Stimulated activated effector memory CD8-positive, alpha-beta T cell treated with anti-CD3 and anti-CD28 coated beads, Interleukin-12 subunit alpha, Interleukin-12 subunit beta, amount 100 ng/mL, for 72 hours (primary cell): ENCODE measurements around the gene FAM181B.

Experiments
- ATAC-seq: fragments of 150-1000 bp; cut with Tn5 transposase; 2 replicates; pipeline ENCODE4 v1.10.0; 2021
- DNase-seq, 2 donors: peaks; one replicate each; pipeline ENCODE4 v3.0.0; 2021 to 2022; ENCODE audit warnings: low spot score in 2 of 2
- H3K27ac Mint-ChIP-seq: one replicate; pipeline ENCODE4 v1.8.0; 2022; ENCODE audit warnings: mild to moderate bottlenecking, mixed read lengths
- H3K36me3 Mint-ChIP-seq: one replicate; pipeline ENCODE4 v1.8.0; 2022; ENCODE audit warnings: mild to moderate bottlenecking, mixed read lengths
- H3K4me1 Mint-ChIP-seq: one replicate; pipeline ENCODE4 v1.8.0; 2022; ENCODE audit warnings: mixed read lengths
- H3K4me3 Mint-ChIP-seq: one replicate; pipeline ENCODE4 v1.8.0; 2022; ENCODE audit warnings: mild to moderate bottlenecking, mixed read lengths
- H3K9me3 Mint-ChIP-seq: one replicate; pipeline ENCODE4 v1.8.0; 2022; ENCODE audit warnings: mixed read lengths

The FAM181B gene

GRCh38 chr11:82753921-82754320, 20.3 kb upstream of the FAM181B start:
- Mint-ChIP-seq H3K9me3 (no peaks in the 10 kb centered on the region), H3K27ac (no peak overlapping the region), H3K36me3 (no peaks in the 10 kb centered on the region), H3K4me3 (no peak overlapping the region), H3K4me1 (peaks cover 6% of the 10 kb centered on the region)
- no peak for DNase-seq
- no peak for ATAC-seq

- DNase-seq: no peak
- no peak overlapping the region for H3K4me3 Mint-ChIP-seq
- H3K27ac Mint-ChIP-seq: no peak overlapping the region
- no peaks in the 10 kb centered on the region for H3K9me3 Mint-ChIP-seq
- no peaks in the 10 kb centered on the region for H3K36me3 Mint-ChIP-seq
- H3K4me1 Mint-ChIP-seq: peaks cover 6% of the 10 kb centered on the region
- ATAC-seq: no peak
Measured at GRCh38 chr11:82752801-82753200, 19.1 kb upstream of the FAM181B start.

GRCh38 chr11:82750643-82751139, 17.0 kb upstream of the FAM181B start:
- H3K4me1 Mint-ChIP-seq: peaks cover 6% of the 10 kb centered on the region
- H3K36me3 Mint-ChIP-seq: no peaks in the 10 kb centered on the region
- H3K9me3 Mint-ChIP-seq: no peaks in the 10 kb centered on the region
- H3K4me3 Mint-ChIP-seq: no peak overlapping the region
- H3K27ac Mint-ChIP-seq: no peak overlapping the region
- DNase-seq (no peak), ATAC-seq (no peak)

- no peak for DNase-seq
- no peak overlapping the region for H3K27ac Mint-ChIP-seq
- H3K9me3 Mint-ChIP-seq: no peaks in the 10 kb centered on the region
- H3K4me3 Mint-ChIP-seq: no peak overlapping the region
- H3K4me1 Mint-ChIP-seq: peaks cover 6% of the 10 kb centered on the region
- no peaks in the 10 kb centered on the region for H3K36me3 Mint-ChIP-seq
- no peak for ATAC-seq
Measured at GRCh38 chr11:82747471-82747870, 13.8 kb upstream of the FAM181B start.

- H3K27ac Mint-ChIP-seq: no peak overlapping the region
- H3K36me3 Mint-ChIP-seq: no peaks in the 10 kb centered on the region
- no peak overlapping the region for H3K4me3 Mint-ChIP-seq
- H3K9me3 Mint-ChIP-seq: no peaks in the 10 kb centered on the region
- H3K4me1 Mint-ChIP-seq: no peaks in the 10 kb centered on the region
- ATAC-seq (no peak), DNase-seq (no peak)
Measured at GRCh38 chr11:82738091-82738490, 4.4 kb upstream of the FAM181B start.

- DNase-seq: no peak
- H3K4me3 Mint-ChIP-seq: peak overlapping the region; percentile 20
- no peaks in the 10 kb centered on the region for H3K9me3 Mint-ChIP-seq
- ATAC-seq: no peak
- H3K4me1 Mint-ChIP-seq: no peaks in the 10 kb centered on the region
- no peak overlapping the region for H3K27ac Mint-ChIP-seq
- no peaks in the 10 kb centered on the region for H3K36me3 Mint-ChIP-seq
Measured at GRCh38 chr11:82734120-82734479, 436 bp upstream of the FAM181B start.

GRCh38 chr11:82732734-82733443, 775 bp downstream of the FAM181B start:
- Mint-ChIP-seq H3K4me1 (no peaks in the 10 kb centered on the region), H3K4me3 (peak overlapping the region; percentile 20), H3K36me3 (no peaks in the 10 kb centered on the region), H3K9me3 (no peaks in the 10 kb centered on the region), H3K27ac (no peak overlapping the region)
- DNase-seq (no peak), ATAC-seq (peak; percentile 9)

GRCh38 chr11:82732348-82732733, 1.3 kb downstream of the FAM181B start:
- no peaks in the 10 kb centered on the region for H3K9me3 Mint-ChIP-seq
- H3K36me3 Mint-ChIP-seq: no peaks in the 10 kb centered on the region
- no peak overlapping the region for H3K4me3 Mint-ChIP-seq
- ATAC-seq: no peak
- H3K4me1 Mint-ChIP-seq: no peaks in the 10 kb centered on the region
- no peak overlapping the region for H3K27ac Mint-ChIP-seq
- DNase-seq: no peak

GRCh38 chr11:82731691-82732277, 1.9 kb downstream of the FAM181B start:
- Mint-ChIP-seq H3K4me1 (no peaks in the 10 kb centered on the region), H3K9me3 (no peaks in the 10 kb centered on the region), H3K27ac (no peak overlapping the region), H3K36me3 (no peaks in the 10 kb centered on the region), H3K4me3 (no peak overlapping the region)
- DNase-seq: no peak
- ATAC-seq: no peak

- Mint-ChIP-seq H3K27ac (no peak overlapping the region), H3K9me3 (no peaks in the 10 kb centered on the region), H3K4me1 (no peaks in the 10 kb centered on the region), H3K36me3 (no peaks in the 10 kb centered on the region), H3K4me3 (no peak overlapping the region)
- DNase-seq: no peak
- ATAC-seq: no peak
Measured at GRCh38 chr11:82730754-82731153, 2.9 kb downstream of the FAM181B start.

GRCh38 chr11:82730286-82730685, 3.4 kb downstream of the FAM181B start:
- ATAC-seq (no peak), DNase-seq (no peak)
- no peaks in the 10 kb centered on the region for H3K4me1 Mint-ChIP-seq
- no peaks in the 10 kb centered on the region for H3K36me3 Mint-ChIP-seq
- H3K27ac Mint-ChIP-seq: no peak overlapping the region
- H3K9me3 Mint-ChIP-seq: no peaks in the 10 kb centered on the region
- H3K4me3 Mint-ChIP-seq: no peak overlapping the region

- no peak overlapping the region for H3K4me3 Mint-ChIP-seq
- H3K9me3 Mint-ChIP-seq: no peaks in the 10 kb centered on the region
- ATAC-seq (no peak), DNase-seq (no peak)
- no peaks in the 10 kb centered on the region for H3K36me3 Mint-ChIP-seq
- no peaks in the 10 kb centered on the region for H3K4me1 Mint-ChIP-seq
- H3K27ac Mint-ChIP-seq: no peak overlapping the region
Measured at GRCh38 chr11:82724026-82724425, 9.6 kb downstream of the FAM181B start.

GRCh38 chr11:82722231-82722630, 11.4 kb downstream of the FAM181B start:
- ATAC-seq (no peak), DNase-seq (no peak)
- Mint-ChIP-seq H3K4me1 (no peaks in the 10 kb centered on the region), H3K36me3 (no peaks in the 10 kb centered on the region), H3K4me3 (no peak overlapping the region), H3K27ac (no peak overlapping the region), H3K9me3 (no peaks in the 10 kb centered on the region)

- Mint-ChIP-seq H3K36me3 (no peaks in the 10 kb centered on the region), H3K9me3 (no peaks in the 10 kb centered on the region), H3K27ac (no peak overlapping the region), H3K4me1 (no peaks in the 10 kb centered on the region), H3K4me3 (no peak overlapping the region)
- no peak for DNase-seq
- ATAC-seq: no peak
Measured at GRCh38 chr11:82720267-82721065, 13.2 kb downstream of the FAM181B start.

GRCh38 chr11:82719361-82720105, 14.1 kb downstream of the FAM181B start:
- no peaks in the 10 kb centered on the region for H3K36me3 Mint-ChIP-seq
- H3K9me3 Mint-ChIP-seq: no peaks in the 10 kb centered on the region
- H3K27ac Mint-ChIP-seq: no peak overlapping the region
- no peak overlapping the region for H3K4me3 Mint-ChIP-seq
- ATAC-seq: no peak
- DNase-seq: no peak
- no peaks in the 10 kb centered on the region for H3K4me1 Mint-ChIP-seq
